Hematopoietic multipotent progenitor cell treated with erythropoietin and hydrocortisone succinate and interleukin-3 and kit ligand, for 17 days (in vitro differentiated cells): Measurements from ENCODE around the gene ESPNL.

Source experiments
- DNase-seq: peaks from one replicate; pipeline ENCODE4 v3.0.0-alpha.2; 2015; ENCODE audit warnings: low spot score

ESPNL gene

GRCh38 chr2:238141541-238142318, 41.6 kb downstream of the ESPNL start:
- DNase-seq, result peak; percentile 57

GRCh38 chr2:238142382-238143205, 42.5 kb downstream of the ESPNL start:
- DNase-seq, result no peak

- DNase-seq, result no peak
Observed at GRCh38 chr2:238143239-238143951, 43.3 kb downstream of the ESPNL start.

GRCh38 chr2:238144262-238144661, 44.1 kb downstream of the ESPNL start:
- DNase-seq, result no peak

- no peak for DNase-seq
Observed at GRCh38 chr2:238145046-238145445, 44.9 kb downstream of the ESPNL start.

- no peak for DNase-seq
Observed at GRCh38 chr2:238145851-238146250, 45.7 kb downstream of the ESPNL start.

GRCh38 chr2:238146884-238147544, 46.9 kb downstream of the ESPNL start:
- no peak for DNase-seq

GRCh38 chr2:238148981-238149380, 48.8 kb downstream of the ESPNL start:
- no peak for DNase-seq

- no peak for DNase-seq
Observed at GRCh38 chr2:238149841-238150572, 49.9 kb downstream of the ESPNL start.

GRCh38 chr2:238150686-238151085, 50.5 kb downstream of the ESPNL start:
- DNase-seq, result no peak

GRCh38 chr2:238151205-238151604, 51.1 kb downstream of the ESPNL start:
- DNase-seq, result no peak

- no peak for DNase-seq
Observed at GRCh38 chr2:238151628-238152235, 51.6 kb downstream of the ESPNL start.

- no peak for DNase-seq
Observed at GRCh38 chr2:238152771-238153688, 52.9 kb downstream of the ESPNL start.

- DNase-seq, result no peak
Observed at GRCh38 chr2:238154570-238154969, 54.4 kb downstream of the ESPNL start.

GRCh38 chr2:238155051-238155760, 55.1 kb downstream of the ESPNL start:
- no peak for DNase-seq

GRCh38 chr2:238155761-238156694, 55.9 kb downstream of the ESPNL start:
- no peak for DNase-seq

- no peak for DNase-seq
Observed at GRCh38 chr2:238157506-238158017, 57.4 kb downstream of the ESPNL start.

- DNase-seq, result no peak
Observed at GRCh38 chr2:238158018-238158508, 57.9 kb downstream of the ESPNL start.
